Stimulated activated naive B cell treated with anti-CD40 and anti-IgM and Interleukin-4, amounts not matched to agents 10 μg/mL and 1 μg/mL and 100 μg/mL, for 72 hours (primary cell): ENCODE measurements around the gene MYCL.
A peak's percentile ranks its signal among the peaks of the same experiment; 100 is the strongest.

Experiments used
- ATAC-seq, 2 donors: fragments of 150-1000 bp; cut with Tn5 transposase; replicated peaks; 2 replicates each; pipeline ENCODE4 v1.10.0; 2021; ENCODE audit warnings: moderate library complexity in 1 of 2
- DNase-seq: peaks from one replicate; pipeline ENCODE4 v3.0.0; 2021
- H3K27ac Mint-ChIP-seq: one replicate; pipeline ENCODE4 v1.8.0; 2022; ENCODE audit warnings: mild to moderate bottlenecking, mixed read lengths
- H3K27me3 Mint-ChIP-seq, 2 donors: one replicate each; pipeline ENCODE4 v1.8.0; 2022; ENCODE audit warnings: mixed read lengths in 2 of 2
- H3K36me3 Mint-ChIP-seq, 2 donors: one replicate each; pipeline ENCODE4 v1.8.0; 2022; ENCODE audit warnings: mixed read lengths in 2 of 2, mild to moderate bottlenecking in 1 of 2
- H3K4me1 Mint-ChIP-seq, 2 donors: one replicate each; pipeline ENCODE4 v1.8.0; 2022; ENCODE audit warnings: mixed read lengths in 2 of 2, mild to moderate bottlenecking in 1 of 2
- H3K4me3 Mint-ChIP-seq, 2 donors: one replicate each; pipeline ENCODE4 v1.8.0; 2022; ENCODE audit warnings: mild to moderate bottlenecking in 2 of 2, mixed read lengths in 2 of 2, moderate library complexity in 1 of 2
- H3K9me3 Mint-ChIP-seq, 2 donors: one replicate each; pipeline ENCODE4 v1.8.0; 2022; ENCODE audit warnings: mixed read lengths in 2 of 2, mild to moderate bottlenecking in 1 of 2

MYCL gene

GRCh38 chr1:39905172-39905571, 3.5 kb upstream of the MYCL start:
- peaks cover 26 to 59% of the 10 kb centered on the region in 2 donors for H3K27me3 Mint-ChIP-seq
- no peak overlapping the region for H3K27ac Mint-ChIP-seq
- ATAC-seq (no peak), DNase-seq (no peak)
- no peak overlapping the region for H3K4me3 Mint-ChIP-seq
- peaks cover 21 to 41% of the 10 kb centered on the region in 2 donors for H3K4me1 Mint-ChIP-seq
- H3K36me3 Mint-ChIP-seq: peaks cover 3 to 14% of the 10 kb centered on the region in 2 donors
- H3K9me3 Mint-ChIP-seq: peaks cover 9 to 11% of the 10 kb centered on the region in 2 donors

GRCh38 chr1:39902460-39902807, 717 bp upstream of the MYCL start:
- peaks cover 14 to 29% of the 10 kb centered on the region in 2 donors for H3K4me1 Mint-ChIP-seq
- H3K9me3 Mint-ChIP-seq: peaks cover 0 to under 1% of the 10 kb centered on the region in 2 donors
- H3K36me3 Mint-ChIP-seq: peaks cover 0 to under 1% of the 10 kb centered on the region in 2 donors
- DNase-seq (no peak), ATAC-seq (peak in 1 of 2 donors; percentile 10)
- peak overlapping the region; percentile 82 to 88 for H3K4me3 Mint-ChIP-seq
- H3K27me3 Mint-ChIP-seq: peaks cover 50 to 83% of the 10 kb centered on the region in 2 donors
- no peak overlapping the region for H3K27ac Mint-ChIP-seq

- Mint-ChIP-seq H3K36me3 (no peaks in the 10 kb centered on the region), H3K4me3 (peak overlapping the region; percentile 56 to 69), H3K4me1 (peaks cover 11 to 19% of the 10 kb centered on the region in 2 donors), H3K27ac (no peak overlapping the region), H3K9me3 (no peaks in the 10 kb centered on the region), H3K27me3 (peaks cover 53 to 87% of the 10 kb centered on the region in 2 donors)
- DNase-seq: no peak
- ATAC-seq: no peak
Observed at GRCh38 chr1:39901464-39901713, 328 bp downstream of the MYCL start.

- Mint-ChIP-seq H3K27ac (no peak overlapping the region), H3K9me3 (no peaks in the 10 kb centered on the region), H3K27me3 (peaks cover 53 to 90% of the 10 kb centered on the region in 2 donors), H3K4me1 (peaks cover 11 to 19% of the 10 kb centered on the region in 2 donors), H3K36me3 (no peaks in the 10 kb centered on the region), H3K4me3 (peak overlapping the region; percentile 60 to 69)
- DNase-seq (no peak), ATAC-seq (peak; percentile 4 to 8)
Observed at GRCh38 chr1:39900662-39901463, 854 bp downstream of the MYCL start.

GRCh38 chr1:39899611-39900538, 1.8 kb downstream of the MYCL start:
- DNase-seq: no peak
- H3K27ac Mint-ChIP-seq: no peak overlapping the region
- H3K4me1 Mint-ChIP-seq: peaks cover 11 to 19% of the 10 kb centered on the region in 2 donors
- H3K4me3 Mint-ChIP-seq: no peak overlapping the region
- ATAC-seq: no peak
- no peaks in the 10 kb centered on the region for H3K36me3 Mint-ChIP-seq
- peaks cover 53 to 83% of the 10 kb centered on the region in 2 donors for H3K27me3 Mint-ChIP-seq
- no peaks in the 10 kb centered on the region for H3K9me3 Mint-ChIP-seq

GRCh38 chr1:39898648-39899603, 2.8 kb downstream of the MYCL start:
- Mint-ChIP-seq H3K27me3 (peaks cover 51 to 83% of the 10 kb centered on the region in 2 donors), H3K9me3 (no peaks in the 10 kb centered on the region), H3K4me1 (peaks cover 11 to 19% of the 10 kb centered on the region in 2 donors), H3K4me3 (no peak overlapping the region), H3K36me3 (no peaks in the 10 kb centered on the region), H3K27ac (no peak overlapping the region)
- ATAC-seq: no peak
- DNase-seq: no peak

GRCh38 chr1:39898191-39898590, 3.5 kb downstream of the MYCL start:
- Mint-ChIP-seq H3K9me3 (no peaks in the 10 kb centered on the region), H3K36me3 (no peaks in the 10 kb centered on the region), H3K4me1 (peaks cover 10 to 19% of the 10 kb centered on the region in 2 donors), H3K27ac (no peak overlapping the region), H3K27me3 (peaks cover 54 to 82% of the 10 kb centered on the region in 2 donors), H3K4me3 (no peak overlapping the region)
- ATAC-seq: no peak
- no peak for DNase-seq

- H3K36me3 Mint-ChIP-seq: no peaks in the 10 kb centered on the region
- no peaks in the 10 kb centered on the region for H3K9me3 Mint-ChIP-seq
- ATAC-seq (no peak), DNase-seq (no peak)
- peaks cover 50 to 71% of the 10 kb centered on the region in 2 donors for H3K27me3 Mint-ChIP-seq
- H3K4me3 Mint-ChIP-seq: no peak overlapping the region
- peaks cover 6 to 15% of the 10 kb centered on the region in 2 donors for H3K4me1 Mint-ChIP-seq
- no peak overlapping the region for H3K27ac Mint-ChIP-seq
Observed at GRCh38 chr1:39896909-39897685, 4.6 kb downstream of the MYCL start.

- peaks cover 50 to 65% of the 10 kb centered on the region in 2 donors for H3K27me3 Mint-ChIP-seq
Observed at GRCh38 chr1:39895731-39896480, 5.8 kb downstream of the MYCL start.

GRCh38 chr1:39894884-39895495, 6.7 kb downstream of the MYCL start:
- no peak for DNase-seq
- Mint-ChIP-seq H3K4me3 (no peak overlapping the region), H3K9me3 (no peaks in the 10 kb centered on the region), H3K4me1 (peaks cover 10 to 15% of the 10 kb centered on the region in 2 donors), H3K27me3 (peaks cover 49 to 64% of the 10 kb centered on the region in 2 donors), H3K36me3 (no peaks in the 10 kb centered on the region), H3K27ac (no peak overlapping the region)
- no peak for ATAC-seq

More at GRCh38 chr1:39895731-39896480, 5.8 kb downstream of the MYCL start:
- Mint-ChIP-seq H3K27ac (no peak overlapping the region), H3K9me3 (no peaks in the 10 kb centered on the region), H3K36me3 (no peaks in the 10 kb centered on the region), H3K4me3 (no peak overlapping the region), H3K4me1 (peaks cover 6 to 11% of the 10 kb centered on the region in 2 donors)
- DNase-seq (no peak), ATAC-seq (no peak)

GRCh38 chr1:39892601-39893595, 8.8 kb downstream of the MYCL start:
- Mint-ChIP-seq H3K27me3 (peaks cover 31 to 43% of the 10 kb centered on the region in 2 donors), H3K4me1 (peaks cover 7 to 16% of the 10 kb centered on the region in 2 donors), H3K36me3 (no peaks in the 10 kb centered on the region), H3K27ac (no peak overlapping the region), H3K9me3 (no peaks in the 10 kb centered on the region), H3K4me3 (peak overlapping the region; percentile 47 to 56)
- ATAC-seq (peak; percentile 72 to 78), DNase-seq (no peak)
